Esophagus muscularis mucosa (tissue), 4 donors: ENCODE data around the gene XXYLT1. TPM values are rescaled to one million over a fixed set of nuclear protein-coding genes. Genes with fewer than 3 reads are reported as not detected.

Experiments
- DNase-seq: peaks from one replicate; pipeline ENCODE4 v3.0.0-alpha.2; 2017; ENCODE audit errors: extremely low spot score
- H3K27ac ChIP-seq, 4 donors: fragments of 200-600 bp; sonication (generic); replicated peaks in 1 of 4; 1 replicate in 3 of 4; 2 replicates in 1 of 4; pipeline ENCODE4 v1.5.1; 2016 to 2019; ENCODE audit warnings: mild to moderate bottlenecking in 1 of 4
- H3K27me3 ChIP-seq, 4 donors: fragments of 200-600 bp; sonication (generic); one replicate each; pipeline versions ENCODE4 v1.5.1 to v1.6.0; 2016 to 2019
- H3K36me3 ChIP-seq, 4 donors: fragments of 200-600 bp; sonication (generic); one replicate each; pipeline ENCODE4 v1.5.1; 2016 to 2019
- H3K4me1 ChIP-seq, 4 donors: fragments of 200-600 bp; sonication (generic); one replicate each; pipeline ENCODE4 v1.5.1; 2016 to 2019
- H3K4me3 ChIP-seq, 4 donors: fragments of 200-600 bp; sonication (generic); 1 replicate in 2 of 4; 2 replicates in 2 of 4; pipeline ENCODE4 v1.5.1; 2016 to 2019; ENCODE audit warnings: mild to moderate bottlenecking in 4 of 4, moderate library complexity in 1 of 4
- H3K9me3 ChIP-seq, 4 donors: fragments of 200-600 bp; sonication (generic); 1 replicate in 3 of 4; 2 replicates in 1 of 4; pipeline ENCODE4 v1.5.1; 2016 to 2019
- CTCF ChIP-seq, 3 experiments: fragments of 200-600 bp in 2 of 3; fragments of 450-650 bp in 1 of 3; sonication (generic) in 2 of 3; IDR thresholded peaks; one replicate each; pipeline ENCODE4 v1.5.1; 2017 to 2019; ENCODE audit warnings: antibody characterized with exemption in 3 of 3, mild to moderate bottlenecking in 2 of 3, moderate library complexity in 1 of 3
- EP300 ChIP-seq: sonication (generic); formaldehyde crosslinking; IDR thresholded peaks from one replicate; pipeline ENCODE4 v1.6.1; 2017; ENCODE audit warnings: antibody characterized with exemption
- POLR2A ChIP-seq: fragments of 450-650 bp; IDR thresholded peaks from one replicate; pipeline ENCODE4 v1.6.1; 2017; ENCODE audit warnings: antibody characterized with exemption, moderate library complexity, mild to moderate bottlenecking, low read depth
- POLR2AphosphoS5 ChIP-seq, 2 donors: sonication (generic); formaldehyde crosslinking; IDR thresholded peaks; one replicate each; pipeline ENCODE4 v1.6.1; 2017; ENCODE audit warnings: antibody characterized with exemption in 2 of 2
- WGBS: methylation state at CpG from one replicate; pipeline ENCODE4 v1.1.5; 2018; 5-methylcytosine and 5-hydroxymethylcytosine counted together
- intact Hi-C: fragments of 100-400 bp; cut with DNase I; formaldehyde crosslinking; loops from one replicate; pipeline ENCODE4 v1.15.1; 2023
- total RNA-seq, 4 donors: library from RNA; depleted of rRNA; stranded (reverse); fragments of >200 nt; gene quantifications; one replicate each; pipeline versions ENCODE4 v1.1.0 to v1.2.1, GENCODE V29; 2016

XXYLT1 gene
- total RNA-seq, 4 donors from 2014 or later, result 8.8 to 18.5 (median 13.9) TPM

GRCh38 chr3:195183071-195183776 lies 87.7 kb downstream of the XXYLT1 start:
- no peak for DNase-seq
- WGBS, result 79% methylated on average over 9 of the region's 9 CpGs
- intact Hi-C loops, result no loop called here
- Histone ChIP-seq H3K27ac (peak overlapping the region; percentile 10 to 60 (median 44)), H3K27me3 (no peaks in the 10 kb centered on the region), H3K4me3 (no peak overlapping the region), H3K4me1 (peaks cover 56 to 93% (median 89%) of the 10 kb centered on the region in 4 donors), H3K9me3 (no peaks in the 10 kb centered on the region), H3K36me3 (no peaks in the 10 kb centered on the region)
- TF ChIP-seq POLR2A, result no peak
- TF ChIP-seq CTCF (IDR thresholded peaks at IDR 0.05), result no peak
- TF ChIP-seq POLR2AphosphoS5 (IDR thresholded peaks at IDR 0.05), result no peak
- no peak for TF ChIP-seq EP300

GRCh38 chr3:195182470-195182795 lies 88.5 kb downstream of the XXYLT1 start:
- DNase-seq, result no peak
- WGBS, result 27% methylated on average over 5 of the region's 5 CpGs
- TF ChIP-seq CTCF (IDR thresholded peaks at IDR 0.05) (no peak), POLR2AphosphoS5 (IDR thresholded peaks at IDR 0.05) (peak in 1 of 2 donors; percentile 30), POLR2A (no peak), EP300 (no peak)
- Histone ChIP-seq H3K27me3 (no peaks in the 10 kb centered on the region), H3K4me1 (peaks cover 48 to 92% (median 84%) of the 10 kb centered on the region in 4 donors), H3K36me3 (no peaks in the 10 kb centered on the region), H3K9me3 (no peaks in the 10 kb centered on the region), H3K4me3 (no peak overlapping the region), H3K27ac (peak overlapping the region in 3 of 4 donors; percentile 5 to 60 (median 35))
- intact Hi-C loops, result no loop called here

GRCh38 chr3:195181741-195182469 lies 89.1 kb downstream of the XXYLT1 start:
- peak overlapping the region in 3 of 4 donors; percentile 5 to 60 (median 35) for H3K27ac ChIP-seq
- WGBS, result 77% methylated on average over 7 of the region's 7 CpGs
- TF ChIP-seq EP300, result no peak
- TF ChIP-seq POLR2A, result no peak
- no peak for TF ChIP-seq CTCF (IDR thresholded peaks at IDR 0.05)
- TF ChIP-seq POLR2AphosphoS5 (IDR thresholded peaks at IDR 0.05), result no peak
- no peak for DNase-seq
- peaks cover 48 to 87% (median 78%) of the 10 kb centered on the region in 4 donors for H3K4me1 ChIP-seq
- no peaks in the 10 kb centered on the region for H3K36me3 ChIP-seq
- no peak overlapping the region for H3K4me3 ChIP-seq
- H3K9me3 ChIP-seq, result no peaks in the 10 kb centered on the region
- intact Hi-C loops, result no loop called here
- no peaks in the 10 kb centered on the region for H3K27me3 ChIP-seq

GRCh38 chr3:195181113-195181498 lies 89.9 kb downstream of the XXYLT1 start:
- intact Hi-C loops, result no loop called here
- H3K27ac ChIP-seq, result no peak overlapping the region
- no peak for TF ChIP-seq POLR2A
- TF ChIP-seq EP300, result no peak
- H3K9me3 ChIP-seq, result no peaks in the 10 kb centered on the region
- no peaks in the 10 kb centered on the region for H3K36me3 ChIP-seq
- H3K27me3 ChIP-seq, result no peaks in the 10 kb centered on the region
- DNase-seq, result no peak
- H3K4me3 ChIP-seq, result no peak overlapping the region
- WGBS, result 90% methylated on average over 9 of the region's 9 CpGs
- H3K4me1 ChIP-seq, result peaks cover 48 to 79% (median 73%) of the 10 kb centered on the region in 4 donors

GRCh38 chr3:195180490-195181112 lies 90.4 kb downstream of the XXYLT1 start:
- H3K27ac ChIP-seq, result peak overlapping the region in 2 of 4 donors; percentile 28 to 54
- peaks cover 0 to under 1% (median under 1%) of the 10 kb centered on the region in 4 donors for H3K36me3 ChIP-seq
- 81% methylated on average over 9 of the region's 17 CpGs for WGBS
- no peak overlapping the region for H3K4me3 ChIP-seq
- H3K9me3 ChIP-seq, result no peaks in the 10 kb centered on the region
- no peaks in the 10 kb centered on the region for H3K27me3 ChIP-seq
- no peak for TF ChIP-seq POLR2A
- TF ChIP-seq CTCF (IDR thresholded peaks at IDR 0.05), result no peak
- TF ChIP-seq POLR2AphosphoS5 (IDR thresholded peaks at IDR 0.05), result no peak
- TF ChIP-seq EP300, result no peak
- intact Hi-C loops, result no loop called here
- DNase-seq, result no peak
- peaks cover 46 to 74% (median 70%) of the 10 kb centered on the region in 4 donors for H3K4me1 ChIP-seq
